Measurements from ENCODE around the gene SH3PXD2A.

SH3PXD2A gene

GRCh38 chr10:103879409-103879808 is 24.0 kb upstream of the SH3PXD2A start (continued):
- TF ChIP-seq ZNF843 (tag by site-specific recombination; IDR thresholded peaks at IDR 0.05) (no peak), SP3 (tag by site-specific recombination; IDR thresholded peaks at IDR 0.05) (no peak)

- ChIA-PET CTCF (interaction anchor here (0.9 to 1.3 kb wide), 2 partner anchors 10 to 164 kb away, joined by 3 to 5 read pairs; no protein-coding TSS in a partner anchor), POLR2A (no interaction called here)
- H3K36me3 ChIP-seq (ENCODE audit: control insufficient read depth in 2 of 2, insufficient read depth in 1 of 2, low read length in 2 of 2) = peaks cover 0 to 25% of the 10 kb centered on the region in 2 experiments; a peak in 1 of 3 replicates
- no peak overlapping the region for H3K4me3 ChIP-seq (ENCODE audit: low read depth, low read length)
- no peaks in the 10 kb centered on the region for H3K4me1 ChIP-seq (ENCODE audit: control insufficient read depth, insufficient read depth, low read length)
- no peak overlapping the region for H3K27ac ChIP-seq (ENCODE audit: extremely low read depth, low read depth, low read length)
- TF ChIP-seq ZNF146 (tag by site-specific recombination; IDR thresholded peaks at IDR 0.05) = no peak
- no peak for TF ChIP-seq ZNF837 (tag by site-specific recombination; IDR thresholded peaks at IDR 0.05)
- TF ChIP-seq KLF10 (tag by site-specific recombination; IDR thresholded peaks at IDR 0.05) = no peak
- TF ChIP-seq ZNF248 (tag by site-specific recombination; IDR thresholded peaks at IDR 0.05) = no peak
- TF ChIP-seq ZFP69B (tag by site-specific recombination; IDR thresholded peaks at IDR 0.05) = no peak
- TF ChIP-seq ZNF174 (tag by site-specific recombination; IDR thresholded peaks at IDR 0.05) = no peak
- no peak for TF ChIP-seq KLF7 (tag by site-specific recombination; IDR thresholded peaks at IDR 0.05; ENCODE audit: borderline replicate concordance)
- TF ChIP-seq ZNF23 (tag by site-specific recombination; IDR thresholded peaks at IDR 0.05; ENCODE audit: borderline replicate concordance) = no peak
- no peak for TF ChIP-seq SETDB1 (IDR thresholded peaks at IDR 0.05; ENCODE audit: insufficient read length, low read length)
- TF ChIP-seq, protein P1, sequence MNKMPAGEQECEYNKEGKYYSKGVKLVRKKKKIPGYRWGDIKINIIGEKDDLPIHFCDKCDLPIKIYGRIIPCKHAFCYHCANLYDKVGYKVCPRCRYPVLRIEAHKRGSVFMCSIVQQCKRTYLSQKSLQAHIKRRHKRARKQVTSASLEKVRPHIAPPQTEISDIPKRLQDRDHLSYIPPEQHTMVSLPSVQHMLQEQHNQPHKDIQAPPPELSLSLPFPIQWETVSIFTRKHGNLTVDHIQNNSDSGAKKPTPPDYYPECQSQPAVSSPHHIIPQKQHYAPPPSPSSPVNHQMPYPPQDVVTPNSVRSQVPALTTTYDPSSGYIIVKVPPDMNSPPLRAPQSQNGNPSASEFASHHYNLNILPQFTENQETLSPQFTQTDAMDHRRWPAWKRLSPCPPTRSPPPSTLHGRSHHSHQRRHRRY (tag by site-specific recombination; IDR thresholded peaks at IDR 0.05) = no peak
- TF ChIP-seq ZNF362 (tag by site-specific recombination; IDR thresholded peaks at IDR 0.05) = no peak
- no peak for TF ChIP-seq BCL11B (tag by site-specific recombination; IDR thresholded peaks at IDR 0.05; ENCODE audit: low read depth)
- TF ChIP-seq ZBTB21 (tag by site-specific recombination; IDR thresholded peaks at IDR 0.05) = no peak
- TF ChIP-seq SP7 (tag by site-specific recombination; IDR thresholded peaks at IDR 0.05) = no peak
- TF ChIP-seq ZNF394 (tag by site-specific recombination; IDR thresholded peaks at IDR 0.05; ENCODE audit: borderline replicate concordance) = no peak
- no peaks in the 10 kb centered on the region for H3K9me3 ChIP-seq (ENCODE audit: control insufficient read depth, insufficient read depth, low read depth, low read length)
These were observed 22.5 kb upstream of the SH3PXD2A start for GRCh38 chr10:103877861-103878260.

DNA sequence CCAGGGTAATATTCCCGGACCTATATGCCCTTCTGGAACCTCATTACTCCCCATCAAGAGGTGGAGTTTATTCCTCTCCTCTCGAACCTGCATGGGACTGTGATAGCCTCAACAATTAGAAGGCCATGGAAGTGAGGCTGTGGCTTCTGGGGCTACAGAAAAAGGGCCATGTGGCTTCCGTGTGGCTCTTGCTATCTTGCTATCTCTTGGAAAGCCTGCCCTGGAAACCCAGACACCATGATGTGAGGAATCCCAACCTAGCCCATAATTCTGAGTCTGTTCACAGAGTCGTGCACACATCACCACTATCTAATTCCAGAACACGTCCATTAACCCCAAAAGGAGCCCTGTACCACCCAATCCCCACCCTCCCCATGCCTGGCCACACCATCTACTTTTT is 20.8 kb upstream of the SH3PXD2A start:
- H3K4me3 ChIP-seq (ENCODE audit: low read depth, low read length) = no peak overlapping the region
- H3K9me3 ChIP-seq (ENCODE audit: control insufficient read depth, insufficient read depth, low read depth, low read length) = no peaks in the 10 kb centered on the region
- TF ChIP-seq MYNN (tag by site-specific recombination; IDR thresholded peaks at IDR 0.05; ENCODE audit: borderline replicate concordance) (no peak), KLF10 (tag by site-specific recombination; IDR thresholded peaks at IDR 0.05) (no peak), ZNF621 (tag by site-specific recombination; IDR thresholded peaks at IDR 0.05) (no peak), HOXA7 (CRISPR knock-in tag; IDR thresholded peaks at IDR 0.05; ENCODE audit: borderline replicate concordance) (no peak), ZNF747 (tag by site-specific recombination; IDR thresholded peaks at IDR 0.05) (no peak), ZNF768 (tag by site-specific recombination; IDR thresholded peaks at IDR 0.05) (no peak), ZXDB (tag by site-specific recombination; IDR thresholded peaks at IDR 0.05) (no peak)
- ChIA-PET CTCF (interaction anchor here (0.6 to 3.8 kb wide), 4 partner anchors 9 to 347 kb away, joined by 3 to 19 read pairs (median 4); no protein-coding TSS in a partner anchor), POLR2A (no interaction called here)
- no peak overlapping the region for H3K27ac ChIP-seq (ENCODE audit: extremely low read depth, low read depth, low read length)
- peaks cover 0 to 9% of the 10 kb centered on the region in 2 experiments; a peak in 1 of 3 replicates for H3K36me3 ChIP-seq (ENCODE audit: control insufficient read depth in 2 of 2, insufficient read depth in 1 of 2, low read length in 2 of 2)
- H3K4me1 ChIP-seq (ENCODE audit: control insufficient read depth, insufficient read depth, low read length) = no peaks in the 10 kb centered on the region
